Activated CD4-positive, alpha-beta T cell treated with anti-CD3 and anti-CD28 coated beads, Interleukin-2, amount 10 ng/mL, durations not matched to agents 24 days and 14 days (primary cell): Measurements from ENCODE around the gene EEF2KMT. TPM values are rescaled to one million over a fixed set of nuclear protein-coding genes. Genes with fewer than 3 reads are reported as not detected.
A peak's percentile ranks its signal among the peaks of the same experiment; 100 is the strongest.
"Not testable (repeated sequence)": the region's sequence is repeated elsewhere in the genome, so short reads cannot be mapped to it uniquely, and the experiment has no call there.

Experiments used
- DNase-seq: peaks from one replicate; pipeline ENCODE4 v3.0.0; 2022
- H3K27ac Mint-ChIP-seq: one replicate; pipeline ENCODE4 v1.8.0; 2022; ENCODE audit warnings: mild to moderate bottlenecking, mixed read lengths
- H3K27me3 Mint-ChIP-seq: one replicate; pipeline ENCODE4 v1.8.0; 2022; ENCODE audit warnings: mixed read lengths
- H3K36me3 Mint-ChIP-seq: one replicate; pipeline ENCODE4 v1.8.0; 2022; ENCODE audit warnings: low read depth, mild to moderate bottlenecking, mixed read lengths
- H3K4me1 Mint-ChIP-seq: one replicate; pipeline ENCODE4 v1.8.0; 2021; ENCODE audit warnings: mixed read lengths
- H3K4me3 Mint-ChIP-seq: one replicate; pipeline ENCODE4 v1.8.0; 2022; ENCODE audit warnings: mild to moderate bottlenecking, moderate library complexity, mixed read lengths
- H3K9me3 Mint-ChIP-seq: one replicate; pipeline ENCODE4 v1.8.0; 2021; ENCODE audit warnings: mixed read lengths
- intact Hi-C: fragments of 100-400 bp; cut with micrococcal nuclease; formaldehyde crosslinking; loops from one replicate; pipeline ENCODE4 v1.15.1; 2023
- total RNA-seq: library from RNA; stranded (reverse); gene quantifications from 2 replicates; pipeline ENCODE4 v1.2.3, GENCODE V29; 2022

EEF2KMT gene
- 31.6 and 31.7 TPM in 2 replicates for total RNA-seq

DNA sequence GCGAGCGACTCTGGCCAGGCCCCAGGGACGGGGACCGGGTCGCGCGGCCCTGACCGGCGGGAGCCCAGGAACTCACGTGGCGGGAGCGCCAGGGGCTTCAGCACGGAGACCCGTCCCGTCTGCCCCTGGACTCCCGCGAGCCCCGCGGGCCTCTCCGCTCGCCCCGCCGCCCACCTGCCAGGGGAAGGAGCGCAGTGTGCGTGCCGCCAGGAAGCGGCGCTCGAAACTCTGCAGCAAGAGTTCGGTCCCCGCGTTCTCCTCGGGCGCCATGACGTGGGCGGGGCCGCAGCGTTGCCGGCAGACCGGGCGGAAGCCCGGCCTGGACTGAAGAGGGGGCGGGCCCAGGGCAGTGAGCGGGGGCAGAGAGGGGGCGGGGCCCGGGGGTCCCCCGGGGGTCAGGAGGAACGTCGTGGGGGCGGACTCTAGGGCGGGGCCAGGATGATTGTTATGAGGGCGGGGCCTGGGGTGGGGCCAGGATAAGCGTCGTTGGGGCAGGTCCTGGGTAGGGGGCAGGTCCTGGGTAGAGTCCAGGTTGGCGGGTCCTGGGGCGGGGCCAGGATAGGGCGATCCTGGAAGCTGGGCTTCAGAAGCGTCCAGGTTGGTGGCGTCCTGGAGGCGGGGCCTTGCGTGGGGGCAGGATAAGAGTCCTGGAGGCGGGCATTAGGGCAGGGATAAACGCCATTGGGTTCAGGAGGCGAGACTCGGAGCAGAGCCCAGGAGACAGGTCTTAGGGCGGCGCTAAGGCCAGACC is at the start of gene EEF2KMT:
EEF2KMT (minus strand) TSS at position 326 of the 751 bp plus-strand sequence; CDS start at position 270, 56 bp downstream.
- DNase-seq, result peak; percentile 99
- Mint-ChIP-seq H3K27ac (peak within 1 kb of the TSS; percentile 92), H3K4me3 (peak within 1 kb of the TSS; percentile 94), H3K27me3 (peaks cover 11% of the 10 kb centered on the region), H3K4me1 (peaks cover 17% of the 10 kb centered on the region)
- H3K36me3 Mint-ChIP-seq, H3K9me3 Mint-ChIP-seq: not testable (repeated sequence)
- intact Hi-C loops, result loop anchor here (1.0 to 10.0 kb wide), 4 partner anchors 25 to 483 kb away; partner anchors contain the start of genes GLYR1, SEC14L5, UBALD1 and UBN1

DNA sequence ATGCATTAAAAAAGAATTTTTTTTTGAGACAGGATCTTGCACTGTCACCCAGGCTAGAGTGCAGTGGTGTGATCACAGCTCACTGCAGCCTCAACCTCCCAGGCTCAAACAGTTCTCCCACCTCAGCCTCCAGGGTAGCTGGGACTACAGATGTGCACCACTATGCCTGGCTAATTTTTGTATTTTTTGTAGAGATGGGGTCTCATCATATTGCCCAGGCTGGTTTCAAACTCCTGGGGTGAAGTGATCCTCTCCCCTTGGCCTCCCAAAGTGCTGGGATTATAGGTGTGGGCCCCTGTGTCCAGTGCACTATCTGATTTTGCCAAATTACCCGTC is 47.0 kb upstream of the EEF2KMT start:
- H3K27me3 Mint-ChIP-seq, H3K27ac Mint-ChIP-seq, intact Hi-C loops, H3K36me3 Mint-ChIP-seq, H3K4me1 Mint-ChIP-seq, DNase-seq, H3K9me3 Mint-ChIP-seq, H3K4me3 Mint-ChIP-seq: not testable (repeated sequence)

- DNase-seq, result no peak
- no peaks in the 10 kb centered on the region for H3K27me3 Mint-ChIP-seq
- H3K4me1 Mint-ChIP-seq, result no peaks in the 10 kb centered on the region
- intact Hi-C loops, result no loop called here
- no peaks in the 10 kb centered on the region for H3K36me3 Mint-ChIP-seq
- no peak overlapping the region for H3K27ac Mint-ChIP-seq
- no peak overlapping the region for H3K4me3 Mint-ChIP-seq
- no peaks in the 10 kb centered on the region for H3K9me3 Mint-ChIP-seq
Observed at GRCh38 chr16:5143761-5144620, 46.4 kb upstream of the EEF2KMT start.

- H3K27me3 Mint-ChIP-seq, H3K4me1 Mint-ChIP-seq, H3K36me3 Mint-ChIP-seq, H3K4me3 Mint-ChIP-seq, H3K9me3 Mint-ChIP-seq, H3K27ac Mint-ChIP-seq, intact Hi-C loops, DNase-seq: not testable (repeated sequence)
Observed at GRCh38 chr16:5140151-5140550, 42.6 kb upstream of the EEF2KMT start.

DNA sequence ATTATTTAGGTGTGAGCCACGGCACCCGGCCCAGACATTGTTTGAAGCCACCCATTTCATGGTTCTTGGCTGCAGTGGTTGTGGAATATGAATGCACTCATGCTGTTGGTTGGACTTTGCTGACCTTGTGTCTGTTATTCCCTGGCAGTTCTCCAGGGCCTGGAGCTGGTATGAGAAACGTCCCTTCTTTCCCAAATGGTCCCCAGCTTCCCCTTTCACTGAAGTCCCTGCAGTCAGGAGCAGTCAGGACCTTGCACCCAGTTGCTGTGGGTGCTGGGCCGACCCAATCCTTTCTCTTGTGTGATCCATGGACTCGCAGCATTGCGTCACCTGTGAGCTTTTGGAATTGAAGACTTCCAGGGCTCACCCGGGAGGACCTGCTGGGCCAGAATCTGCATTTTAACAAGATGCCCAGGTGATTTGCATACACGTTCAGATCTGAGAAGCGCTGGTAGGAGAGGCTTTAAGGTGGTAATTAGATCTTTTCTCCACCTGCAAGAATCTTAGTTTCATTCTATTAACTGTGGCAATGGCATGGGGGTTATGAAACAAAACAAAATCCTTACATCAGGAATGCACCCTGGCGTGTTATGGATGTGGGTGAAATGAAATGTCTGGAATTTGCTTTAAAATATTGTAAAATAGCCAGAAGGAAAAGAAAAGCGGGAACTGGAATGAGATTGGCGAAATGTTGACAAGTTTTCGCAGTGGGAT is 37.3 kb upstream of the EEF2KMT start:
- intact Hi-C loops, DNase-seq, H3K4me3 Mint-ChIP-seq, H3K9me3 Mint-ChIP-seq, H3K4me1 Mint-ChIP-seq, H3K36me3 Mint-ChIP-seq, H3K27ac Mint-ChIP-seq: not testable (repeated sequence)
- peaks cover 25% of the 10 kb centered on the region for H3K27me3 Mint-ChIP-seq

- H3K27me3 Mint-ChIP-seq, result peaks cover 27% of the 10 kb centered on the region
- DNase-seq, H3K4me3 Mint-ChIP-seq, H3K27ac Mint-ChIP-seq, intact Hi-C loops, H3K4me1 Mint-ChIP-seq, H3K36me3 Mint-ChIP-seq, H3K9me3 Mint-ChIP-seq: not testable (repeated sequence)
Observed at GRCh38 chr16:5132915-5133600, 35.5 kb upstream of the EEF2KMT start.

DNA sequence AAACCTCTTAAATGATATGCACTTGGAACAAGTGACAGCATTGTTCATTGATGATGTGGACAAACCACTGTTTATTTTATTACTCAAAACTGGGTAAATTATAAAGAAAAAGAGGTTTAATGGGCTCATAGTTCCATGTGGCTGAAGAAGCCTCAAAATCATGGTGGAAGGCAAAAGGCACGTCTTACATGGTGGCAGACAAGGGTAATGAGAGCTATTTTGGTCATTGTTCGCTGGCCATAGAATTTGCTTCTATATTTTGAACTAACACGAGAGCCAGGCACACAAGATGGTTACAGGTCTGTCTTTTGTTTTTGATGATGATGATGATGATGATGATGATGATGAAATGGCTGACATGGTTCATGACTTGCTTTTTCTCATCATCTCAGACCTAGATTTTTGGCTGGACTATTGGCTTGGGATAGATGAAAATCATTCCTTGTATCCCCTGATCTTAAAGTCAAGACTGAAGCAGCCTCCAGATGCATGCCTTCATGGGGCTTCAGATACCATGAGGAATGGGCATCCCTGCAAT is 33.9 kb upstream of the EEF2KMT start:
- peaks cover 22% of the 10 kb centered on the region for H3K27me3 Mint-ChIP-seq
- intact Hi-C loops, H3K4me3 Mint-ChIP-seq, H3K27ac Mint-ChIP-seq, H3K4me1 Mint-ChIP-seq, DNase-seq, H3K9me3 Mint-ChIP-seq, H3K36me3 Mint-ChIP-seq: not testable (repeated sequence)

- intact Hi-C loops, DNase-seq, H3K4me3 Mint-ChIP-seq, H3K4me1 Mint-ChIP-seq, H3K27ac Mint-ChIP-seq, H3K36me3 Mint-ChIP-seq, H3K9me3 Mint-ChIP-seq: not testable (repeated sequence)
- peaks cover 24% of the 10 kb centered on the region for H3K27me3 Mint-ChIP-seq
Observed at GRCh38 chr16:5117300-5118087, 19.9 kb upstream of the EEF2KMT start.

DNA sequence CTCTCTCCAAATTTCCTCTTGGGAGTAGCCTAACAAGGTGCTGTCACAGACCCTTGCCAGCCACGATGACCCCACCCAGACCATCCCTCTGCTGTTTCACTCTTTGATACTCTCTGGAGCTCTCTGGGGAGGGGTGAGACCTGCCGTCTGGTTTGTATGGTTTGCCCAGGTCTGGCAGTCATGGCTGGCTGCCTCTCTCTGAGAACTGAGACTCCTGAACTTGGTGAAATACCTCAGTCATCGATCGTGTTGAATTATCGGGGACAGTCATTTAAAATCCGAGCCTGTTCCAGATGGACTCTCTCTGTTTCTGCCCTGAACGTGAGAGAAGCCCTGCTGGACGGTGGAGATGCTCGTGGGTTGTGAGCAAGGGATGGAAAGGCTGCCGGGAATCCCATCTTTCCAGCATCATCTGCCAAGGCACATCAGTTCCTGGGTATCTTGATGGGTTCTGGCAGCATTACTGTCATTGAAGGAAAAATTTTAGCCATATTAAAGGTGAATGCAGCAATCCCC is 19.2 kb upstream of the EEF2KMT start:
- H3K9me3 Mint-ChIP-seq, intact Hi-C loops, DNase-seq, H3K4me1 Mint-ChIP-seq, H3K27ac Mint-ChIP-seq, H3K36me3 Mint-ChIP-seq, H3K4me3 Mint-ChIP-seq: not testable (repeated sequence)
- H3K27me3 Mint-ChIP-seq, result peaks cover 24% of the 10 kb centered on the region

- H3K36me3 Mint-ChIP-seq, intact Hi-C loops, H3K27me3 Mint-ChIP-seq, H3K4me3 Mint-ChIP-seq, H3K4me1 Mint-ChIP-seq, H3K9me3 Mint-ChIP-seq, H3K27ac Mint-ChIP-seq, DNase-seq: not testable (repeated sequence)
Observed at GRCh38 chr16:5110933-5111332, 13.3 kb upstream of the EEF2KMT start.

GRCh38 chr16:5108505-5109158 is 11.0 kb upstream of the EEF2KMT start:
- DNase-seq, result no peak
- H3K4me1 Mint-ChIP-seq, result no peaks in the 10 kb centered on the region
- peaks cover 3% of the 10 kb centered on the region for H3K27me3 Mint-ChIP-seq
- H3K36me3 Mint-ChIP-seq, result no peaks in the 10 kb centered on the region
- H3K27ac Mint-ChIP-seq, result no peak overlapping the region
- H3K9me3 Mint-ChIP-seq, result no peaks in the 10 kb centered on the region
- H3K4me3 Mint-ChIP-seq, result no peak overlapping the region
- intact Hi-C loops, result no loop called here

GRCh38 chr16:5105039-5105438 is 7.4 kb upstream of the EEF2KMT start:
- H3K36me3 Mint-ChIP-seq, H3K9me3 Mint-ChIP-seq, H3K4me1 Mint-ChIP-seq, H3K27ac Mint-ChIP-seq, H3K4me3 Mint-ChIP-seq, DNase-seq, intact Hi-C loops: not testable (repeated sequence)
- peaks cover 11% of the 10 kb centered on the region for H3K27me3 Mint-ChIP-seq
